Measurements from ENCODE around the gene NBPF15. TPM values are rescaled to one million over a fixed set of nuclear protein-coding genes. Genes with fewer than 3 reads are reported as not detected.

The NBPF15 gene
- total and polyA plus RNA-seq, 9 of the 15 experiments (the other 6 are each of a cell fraction or from before 2014, with no cell fraction given) = 1.8 to 13.2 (median 6.0) TPM

GRCh38 chr1:144412491-144413403 is 48.7 kb downstream of the NBPF15 start (continued):
- TF ChIP-seq, protein P1, sequence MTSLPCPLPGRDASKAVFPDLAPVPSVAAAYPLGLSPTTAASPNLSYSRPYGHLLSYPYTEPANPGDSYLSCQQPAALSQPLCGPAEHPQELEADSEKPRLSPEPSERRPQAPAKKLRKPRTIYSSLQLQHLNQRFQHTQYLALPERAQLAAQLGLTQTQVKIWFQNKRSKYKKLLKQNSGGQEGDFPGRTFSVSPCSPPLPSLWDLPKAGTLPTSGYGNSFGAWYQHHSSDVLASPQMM (CRISPR knock-in tag; IDR thresholded peaks at IDR 0.05) = peak; percentile 98
- TF ChIP-seq ZNF316 (IDR thresholded peaks at IDR 0.05) (peak; percentile 98), PHF20 (IDR thresholded peaks at IDR 0.05; ENCODE audit: partially characterized antibody) (peak; percentile 71), NR4A1 (CRISPR knock-in tag; IDR thresholded peaks at IDR 0.05) (peak; percentile 93; the same call in 1 of the 2 replicates), NR4A1 (tag; IDR thresholded peaks at IDR 0.05) (0 out of 2 replicates have a peak, but pooled peaks have one; percentile 39), BCOR (IDR thresholded peaks at IDR 0.05) (peak; percentile 90), STAT5A (IDR thresholded peaks at IDR 0.05; ENCODE audit: borderline replicate concordance, low read length) (peak; percentile 74), FOXK2 (conservative IDR thresholded peaks at IDR 0.05 in 1 of 2, IDR thresholded peaks at IDR 0.05 in 1 of 2; ENCODE audit: low read depth in 2 of 2) (peak; percentile 73 to 88), SP1 (CRISPR knock-in tag; IDR thresholded peaks at IDR 0.05) (peak; percentile 81; the same call in 1 of the 2 replicates), TOE1 (IDR thresholded peaks at IDR 0.05; ENCODE audit: borderline replicate concordance) (peak; percentile 89), TOE1 (CRISPR knock-in tag; IDR thresholded peaks at IDR 0.05; ENCODE audit: borderline replicate concordance, low read depth) (peak; percentile 99), DPF2 (IDR thresholded peaks at IDR 0.05) (peak; percentile 77), RAD51 (IDR thresholded peaks at IDR 0.05; ENCODE audit: borderline replicate concordance, low read depth) (peak; percentile 38; the same call in 1 of the 2 replicates), RERE (CRISPR knock-in tag; IDR thresholded peaks at IDR 0.05; ENCODE audit: borderline replicate concordance) (0 out of 2 replicates have a peak, but pooled peaks have one; percentile 46), GTF2F1 (IDR thresholded peaks at IDR 0.05; ENCODE audit: low read depth, low read length) (peak; percentile 94), CREBBP (IDR thresholded peaks at IDR 0.05; ENCODE audit: low read depth, low read length) (peak; percentile 73)
- TF ChIP-seq, protein P2, sequence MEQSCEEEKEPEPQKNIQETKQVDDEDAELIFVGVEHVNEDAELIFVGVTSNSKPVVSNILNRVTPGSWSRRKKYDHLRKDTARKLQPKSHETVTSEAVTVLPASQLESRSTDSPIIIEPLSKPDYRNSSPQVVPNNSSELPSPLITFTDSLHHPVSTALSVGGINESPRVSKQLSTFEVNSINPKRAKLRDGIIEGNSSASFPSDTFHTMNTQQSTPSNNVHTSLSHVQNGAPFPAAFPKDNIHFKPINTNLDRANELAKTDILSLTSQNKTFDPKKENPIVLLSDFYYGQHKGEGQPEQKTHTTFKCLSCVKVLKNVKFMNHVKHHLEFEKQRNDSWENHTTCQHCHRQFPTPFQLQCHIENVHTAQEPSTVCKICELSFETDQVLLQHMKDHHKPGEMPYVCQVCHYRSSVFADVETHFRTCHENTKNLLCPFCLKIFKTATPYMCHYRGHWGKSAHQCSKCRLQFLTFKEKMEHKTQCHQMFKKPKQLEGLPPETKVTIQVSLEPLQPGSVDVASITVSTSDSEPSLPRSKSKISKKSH (CRISPR knock-in tag; IDR thresholded peaks at IDR 0.05) = peak; percentile 95
- TF ChIP-seq, protein P3, sequence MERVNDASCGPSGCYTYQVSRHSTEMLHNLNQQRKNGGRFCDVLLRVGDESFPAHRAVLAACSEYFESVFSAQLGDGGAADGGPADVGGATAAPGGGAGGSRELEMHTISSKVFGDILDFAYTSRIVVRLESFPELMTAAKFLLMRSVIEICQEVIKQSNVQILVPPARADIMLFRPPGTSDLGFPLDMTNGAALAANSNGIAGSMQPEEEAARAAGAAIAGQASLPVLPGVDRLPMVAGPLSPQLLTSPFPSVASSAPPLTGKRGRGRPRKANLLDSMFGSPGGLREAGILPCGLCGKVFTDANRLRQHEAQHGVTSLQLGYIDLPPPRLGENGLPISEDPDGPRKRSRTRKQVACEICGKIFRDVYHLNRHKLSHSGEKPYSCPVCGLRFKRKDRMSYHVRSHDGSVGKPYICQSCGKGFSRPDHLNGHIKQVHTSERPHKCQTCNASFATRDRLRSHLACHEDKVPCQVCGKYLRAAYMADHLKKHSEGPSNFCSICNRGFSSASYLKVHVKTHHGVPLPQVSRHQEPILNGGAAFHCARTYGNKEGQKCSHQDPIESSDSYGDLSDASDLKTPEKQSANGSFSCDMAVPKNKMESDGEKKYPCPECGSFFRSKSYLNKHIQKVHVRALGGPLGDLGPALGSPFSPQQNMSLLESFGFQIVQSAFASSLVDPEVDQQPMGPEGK (CRISPR knock-in tag; IDR thresholded peaks at IDR 0.05; ENCODE audit: borderline replicate concordance) = peak; percentile 99

All from K562 (cell line).